LNCaP clone FGC (cell line): Measurements from ENCODE around the gene DBT.
"Not testable (repeated sequence)": the region's sequence is repeated elsewhere in the genome, so short reads cannot be mapped to it uniquely, and the experiment has no call there.

Experiments
- DNase-seq: peaks from one replicate; pipeline ENCODE4 v3.0.0-alpha.2; 2011; ENCODE audit warnings: low read depth
- H3K4me3 ChIP-seq: 2 replicates; pipeline ENCODE4 v1.5.1; 2011; ENCODE audit warnings: mild to moderate bottlenecking, low read depth, low read length, control low read depth
- TF ChIP-seq, protein P1 (sequence below): IDR thresholded peaks from 2 replicates; pipeline ENCODE4 v1.5.1; 2012; ENCODE audit warnings: mild to moderate bottlenecking; ENCODE audit not compliant: control insufficient read depth, insufficient read depth; ENCODE audit errors: extremely low read depth

DBT gene

DNA sequence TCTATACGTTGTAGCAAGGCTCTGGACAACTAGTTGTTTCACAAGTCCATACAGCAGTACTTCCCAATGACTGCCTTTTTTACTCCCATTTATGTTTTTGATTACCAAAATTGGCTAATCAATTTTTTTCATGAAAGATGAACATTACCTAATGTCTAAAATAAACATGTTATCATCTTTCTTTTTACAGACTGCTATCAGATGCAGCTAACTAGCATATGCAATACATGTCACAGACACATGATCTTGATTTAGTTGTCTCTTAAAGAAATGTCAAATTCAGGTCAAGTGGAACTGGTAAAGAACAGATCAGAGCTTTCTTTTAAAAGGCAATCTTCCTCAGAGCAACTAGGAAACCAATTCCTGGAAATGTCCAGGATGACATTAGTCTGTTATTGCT is 630 bp upstream of the DBT start:
- H3K4me3 ChIP-seq: peak overlapping the region; percentile 93
- TF ChIP-seq, protein P1, sequence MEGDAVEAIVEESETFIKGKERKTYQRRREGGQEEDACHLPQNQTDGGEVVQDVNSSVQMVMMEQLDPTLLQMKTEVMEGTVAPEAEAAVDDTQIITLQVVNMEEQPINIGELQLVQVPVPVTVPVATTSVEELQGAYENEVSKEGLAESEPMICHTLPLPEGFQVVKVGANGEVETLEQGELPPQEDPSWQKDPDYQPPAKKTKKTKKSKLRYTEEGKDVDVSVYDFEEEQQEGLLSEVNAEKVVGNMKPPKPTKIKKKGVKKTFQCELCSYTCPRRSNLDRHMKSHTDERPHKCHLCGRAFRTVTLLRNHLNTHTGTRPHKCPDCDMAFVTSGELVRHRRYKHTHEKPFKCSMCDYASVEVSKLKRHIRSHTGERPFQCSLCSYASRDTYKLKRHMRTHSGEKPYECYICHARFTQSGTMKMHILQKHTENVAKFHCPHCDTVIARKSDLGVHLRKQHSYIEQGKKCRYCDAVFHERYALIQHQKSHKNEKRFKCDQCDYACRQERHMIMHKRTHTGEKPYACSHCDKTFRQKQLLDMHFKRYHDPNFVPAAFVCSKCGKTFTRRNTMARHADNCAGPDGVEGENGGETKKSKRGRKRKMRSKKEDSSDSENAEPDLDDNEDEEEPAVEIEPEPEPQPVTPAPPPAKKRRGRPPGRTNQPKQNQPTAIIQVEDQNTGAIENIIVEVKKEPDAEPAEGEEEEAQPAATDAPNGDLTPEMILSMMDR: no peak
- no peak for DNase-seq

DNA sequence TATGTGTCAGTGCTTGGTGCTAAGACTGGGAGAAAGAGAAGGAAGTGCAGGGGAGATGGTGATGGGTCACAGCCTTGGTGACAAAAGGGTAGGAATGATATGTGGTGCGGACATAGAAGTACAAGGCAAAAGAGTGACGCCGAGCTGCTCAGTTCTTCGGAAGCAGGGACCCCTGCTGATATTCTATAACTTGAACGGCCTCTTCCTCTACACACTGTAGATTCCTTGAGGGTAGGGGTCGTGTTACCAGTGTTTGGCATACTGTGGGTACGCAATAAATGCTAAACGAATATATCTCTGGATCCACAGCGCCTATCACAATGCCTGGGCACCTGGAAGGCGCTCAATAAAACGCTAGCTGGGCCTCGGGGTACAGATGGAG is 488 bp downstream of the DBT start:
- peak overlapping the region; percentile 93 for H3K4me3 ChIP-seq
- DNase-seq: no peak
- TF ChIP-seq, protein P1: no peak

DNA sequence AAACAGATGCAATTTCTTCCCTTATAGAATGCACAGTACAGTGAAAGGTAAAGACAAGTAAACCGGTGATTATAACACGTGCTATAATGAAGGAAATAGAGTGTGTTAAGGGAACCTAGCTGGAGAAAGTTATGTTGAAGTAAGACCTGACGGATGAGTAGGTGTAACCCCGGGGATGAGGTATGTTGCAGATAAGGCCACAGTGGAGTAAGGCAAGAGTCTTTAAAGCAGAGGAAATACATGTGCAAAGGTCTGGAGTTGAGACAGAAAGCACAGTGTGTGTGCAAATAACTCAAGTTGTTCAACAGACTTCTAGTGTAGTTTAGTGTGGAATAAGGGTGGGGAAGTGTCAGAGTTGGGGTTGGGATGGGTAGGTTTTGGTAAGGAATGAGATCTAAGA is 2.9 kb downstream of the DBT start:
- DNase-seq: no peak
- no peak overlapping the region for H3K4me3 ChIP-seq
- TF ChIP-seq, protein P1: no peak

DNA sequence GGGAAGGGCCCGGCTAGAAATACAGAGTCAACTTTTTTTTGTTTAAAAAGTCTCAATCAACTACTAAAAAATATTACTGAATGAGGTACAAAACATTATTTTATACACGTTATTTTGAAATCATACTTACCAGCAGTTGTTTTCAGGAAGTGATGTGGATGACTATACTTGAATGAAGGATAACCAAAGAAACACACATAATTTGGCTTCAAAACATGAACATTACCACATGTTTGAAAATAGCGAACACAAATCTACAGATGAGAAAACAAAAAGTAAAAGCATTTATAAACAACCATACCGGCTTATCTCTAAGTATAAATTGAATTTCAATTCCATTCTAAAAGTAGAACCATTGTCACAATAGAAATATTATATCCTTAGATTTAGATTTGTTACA is 9.0 kb downstream of the DBT start:
- H3K4me3 ChIP-seq: no peak overlapping the region
- TF ChIP-seq, protein P1: no peak
- no peak for DNase-seq

DNA sequence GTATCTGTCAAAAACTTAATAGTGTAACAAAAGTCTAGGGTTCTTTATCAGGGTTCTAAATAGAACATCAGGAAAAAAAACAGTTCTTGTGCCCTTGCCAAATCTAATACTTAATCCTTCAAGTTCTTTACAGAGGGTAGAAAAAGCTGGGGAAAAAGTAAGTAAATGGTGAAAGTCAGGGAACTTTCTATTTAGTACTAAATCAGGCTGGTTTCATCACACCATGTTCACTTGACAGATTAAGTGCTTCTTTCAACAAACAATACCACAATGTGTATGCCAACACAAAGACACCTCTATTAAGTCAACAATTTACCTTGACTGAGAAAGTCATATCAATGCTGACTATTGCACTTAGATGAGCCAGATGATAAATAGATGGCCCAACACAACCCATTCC is 9.7 kb downstream of the DBT start:
- TF ChIP-seq, protein P1: no peak
- no peak overlapping the region for H3K4me3 ChIP-seq
- DNase-seq: peak; percentile 84

DNA sequence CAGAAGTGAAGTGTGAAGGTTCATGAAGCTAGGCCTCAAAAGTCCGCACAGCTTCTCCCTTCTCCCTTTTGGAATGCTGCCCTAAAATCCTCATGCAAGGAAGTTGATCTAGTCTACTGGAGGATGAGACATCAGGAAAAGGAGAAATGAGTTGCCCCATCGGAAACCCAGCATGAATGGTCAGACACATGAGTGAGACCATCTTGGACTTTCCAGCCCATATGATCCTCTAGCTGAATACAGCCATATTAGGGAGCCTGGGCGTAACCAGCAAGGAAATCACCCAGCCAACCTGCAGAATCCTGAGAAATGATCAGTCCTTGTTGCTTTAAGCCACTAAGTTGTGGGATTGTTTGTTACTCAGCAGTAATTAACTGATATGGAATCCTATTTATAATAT is 12.5 kb downstream of the DBT start:
- TF ChIP-seq, protein P1: no peak
- no peak for DNase-seq
- no peak overlapping the region for H3K4me3 ChIP-seq

DNA sequence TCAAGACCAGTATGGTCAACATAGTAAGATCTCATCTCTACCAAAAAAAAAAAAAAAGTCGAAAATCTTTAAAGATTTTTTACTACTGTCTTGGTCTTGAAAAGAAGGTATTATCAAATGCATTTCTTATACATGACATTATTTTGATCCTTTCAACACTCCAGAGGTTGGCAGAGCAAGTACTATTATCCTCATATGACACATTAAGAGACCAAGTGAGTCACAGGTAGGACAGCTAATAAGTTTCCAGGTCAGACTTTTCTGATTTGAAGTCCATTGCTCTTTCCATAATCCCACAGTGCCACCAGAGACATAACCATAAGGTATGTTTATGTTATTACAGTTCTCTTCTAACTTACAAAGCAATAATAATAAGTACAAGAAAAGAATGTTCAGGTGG is 15.2 kb downstream of the DBT start:
- no peak overlapping the region for H3K4me3 ChIP-seq
- TF ChIP-seq, protein P1: no peak
- no peak for DNase-seq

DNA sequence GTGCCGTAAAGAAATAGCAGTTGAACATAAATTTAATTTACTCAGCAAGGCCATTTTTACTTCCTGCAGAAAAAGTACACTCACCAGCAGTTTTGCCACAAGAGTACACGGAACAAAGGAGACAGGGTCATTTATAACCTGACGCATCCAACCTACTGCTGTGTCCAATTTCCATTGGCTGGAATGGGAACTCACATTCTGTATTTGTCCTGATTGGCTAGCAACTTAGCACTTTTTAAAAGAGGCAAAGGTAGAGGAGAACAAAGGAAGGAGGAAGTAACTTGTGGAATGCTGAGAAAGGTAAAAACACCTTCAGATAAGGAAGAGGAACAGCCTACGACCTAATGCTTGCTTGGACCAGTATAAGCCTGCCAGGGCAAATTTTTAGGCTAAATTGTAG is 16.1 kb downstream of the DBT start:
- not testable (repeated sequence) for DNase-seq, H3K4me3 ChIP-seq
